Fibroblast of the aortic adventitia (primary cell): ENCODE results near the gene NHLRC4. TPM values are rescaled to one million over a fixed set of nuclear protein-coding genes. Genes with fewer than 3 reads are reported as not detected.
"Not testable (repeated sequence)": the region's sequence is repeated elsewhere in the genome, so short reads cannot be mapped to it uniquely, and the experiment has no call there.

Experiments
- DNase-seq: peaks from one replicate; pipeline ENCODE4 v3.0.0-alpha.2; 2010; ENCODE audit warnings: low read depth
- H3K4me3 ChIP-seq: 2 replicates; pipeline ENCODE4 v1.5.1; 2011; ENCODE audit warnings: low read depth, mild to moderate bottlenecking, control low read depth, low read length, moderate library complexity
- CTCF ChIP-seq: IDR thresholded peaks from 2 replicates; pipeline ENCODE4 v1.5.1; 2011; ENCODE audit warnings: mild to moderate bottlenecking, low read length, control low read depth, inconsistent platforms; ENCODE audit not compliant: insufficient read depth
- total RNA-seq: library from RNA; depleted of rRNA; stranded (reverse); fragments of >200 nt; gene quantifications from 2 replicates; pipeline ENCODE4 v1.2.3, GENCODE V29; 2012; ENCODE audit warnings: low replicate concordance

The NHLRC4 gene
- total RNA-seq, 1 donor = 2.0 TPM

- no peak overlapping the region for H3K4me3 ChIP-seq
- no peak for TF ChIP-seq CTCF
Measured at GRCh38 chr16:592518-593306, 25.9 kb downstream of the NHLRC4 start.

GRCh38 chr16:593406-593805 is 26.6 kb downstream of the NHLRC4 start:
- DNase-seq = no peak
- no peak for TF ChIP-seq CTCF
- H3K4me3 ChIP-seq = no peak overlapping the region

More at GRCh38 chr16:592518-593306, 25.9 kb downstream of the NHLRC4 start:
- DNase-seq = peak; percentile 30

GRCh38 chr16:593807-594206 is 27.0 kb downstream of the NHLRC4 start:
- H3K4me3 ChIP-seq = no peak overlapping the region
- no peak for DNase-seq
- no peak for TF ChIP-seq CTCF

GRCh38 chr16:595094-595528 is 28.3 kb downstream of the NHLRC4 start:
- no peak overlapping the region for H3K4me3 ChIP-seq
- no peak for DNase-seq
- no peak for TF ChIP-seq CTCF

GRCh38 chr16:595942-596735 is 29.3 kb downstream of the NHLRC4 start:
- DNase-seq = no peak
- TF ChIP-seq CTCF = no peak
- no peak overlapping the region for H3K4me3 ChIP-seq

GRCh38 chr16:596736-597060 is 29.9 kb downstream of the NHLRC4 start:
- no peak for DNase-seq
- no peak for TF ChIP-seq CTCF
- H3K4me3 ChIP-seq = no peak overlapping the region

- DNase-seq = not testable (repeated sequence)
Measured at GRCh38 chr16:597655-598054, 30.9 kb downstream of the NHLRC4 start.

More at GRCh38 chr16:597655-598054, 30.9 kb downstream of the NHLRC4 start:
- not testable (repeated sequence) for H3K4me3 ChIP-seq
